Neural progenitor cell (in vitro differentiated cells): ENCODE data around the gene PTPRT. TPM values are rescaled to one million over a fixed set of nuclear protein-coding genes. Genes with fewer than 3 reads are reported as not detected.
A peak's percentile ranks its signal among the peaks of the same experiment; 100 is the strongest.

ENCODE experiments used
- DNase-seq: peaks from one replicate; pipeline ENCODE4 v3.0.0-alpha.2; 2016; ENCODE audit warnings: low spot score
- H2AFZ ChIP-seq: fragments of 200-600 bp; sonication (generic); replicated peaks from 2 replicates; pipeline ENCODE4 v1.6.1; 2016; ENCODE audit warnings: antibody characterized with exemption
- H3F3A ChIP-seq: fragments of 200-600 bp; sonication (generic); 2 replicates; pipeline ENCODE4 v1.6.1; 2016; ENCODE audit warnings: antibody characterized with exemption, low read depth
- H3K27ac ChIP-seq: fragments of 200-600 bp; sonication (generic); 2 replicates; pipeline ENCODE4 v1.5.1; 2016; ENCODE audit warnings: mild to moderate bottlenecking
- H3K27me3 ChIP-seq: fragments of 200-600 bp; sonication (generic); 2 replicates; pipeline ENCODE4 v1.6.1; 2016; ENCODE audit warnings: mild to moderate bottlenecking, moderate library complexity
- H3K36me3 ChIP-seq: fragments of 200-600 bp; sonication (generic); 2 replicates; pipeline ENCODE4 v1.5.1; 2016
- H3K4me1 ChIP-seq: fragments of 200-600 bp; sonication (generic); 2 replicates; pipeline ENCODE4 v1.6.1; 2016; ENCODE audit warnings: mixed run types
- H3K4me2 ChIP-seq: fragments of 200-600 bp; sonication (generic); 2 replicates; pipeline ENCODE4 v1.6.1; 2016
- H3K4me3 ChIP-seq: fragments of 200-600 bp; sonication (generic); 2 replicates; pipeline ENCODE4 v1.5.1; 2016
- H3K79me2 ChIP-seq: fragments of 200-600 bp; sonication (generic); 2 replicates; pipeline ENCODE4 v1.6.1; 2016; ENCODE audit warnings: low read depth
- H3K9ac ChIP-seq: fragments of 200-600 bp; sonication (generic); 2 replicates; pipeline ENCODE4 v1.6.1; 2016
- H3K9me3 ChIP-seq: fragments of 200-600 bp; sonication (generic); 2 replicates; pipeline ENCODE4 v1.5.1; 2016; ENCODE audit warnings: low read depth
- H4K20me1 ChIP-seq: fragments of 200-600 bp; sonication (generic); 2 replicates; pipeline ENCODE4 v1.6.1; 2016; ENCODE audit warnings: low read depth
- H3K27ac Mint-ChIP-seq: 3 replicates; pipeline ENCODE4 v1.8.0; 2021; ENCODE audit warnings: mixed read lengths
- H3K27me3 Mint-ChIP-seq: 2 replicates; pipeline ENCODE4 v1.8.0; 2022; ENCODE audit warnings: low read depth, mild to moderate bottlenecking, inconsistent platforms, moderate library complexity, mixed read lengths; ENCODE audit not compliant: insufficient read depth
- H3K36me3 Mint-ChIP-seq: 3 replicates; pipeline ENCODE4 v1.8.0; 2021; ENCODE audit warnings: mixed read lengths
- H3K4me1 Mint-ChIP-seq: 3 replicates; pipeline ENCODE4 v1.8.0; 2021; ENCODE audit warnings: mixed read lengths
- H3K4me3 Mint-ChIP-seq: 3 replicates; pipeline ENCODE4 v1.8.0; 2021; ENCODE audit warnings: mild to moderate bottlenecking, moderate library complexity, mixed read lengths
- H3K9me3 Mint-ChIP-seq: 3 replicates; pipeline ENCODE4 v1.8.0; 2020; ENCODE audit warnings: mixed read lengths
- CTCF ChIP-seq: fragments of 200-600 bp; sonication (generic); IDR thresholded peaks from 2 replicates; pipeline ENCODE4 v1.5.1; 2017; ENCODE audit warnings: antibody characterized with exemption, mild to moderate bottlenecking
- EZH2 ChIP-seq: fragments of 200-600 bp; sonication (generic); IDR thresholded peaks from 2 replicates; pipeline ENCODE4 v1.6.1; 2017; ENCODE audit warnings: antibody characterized with exemption, mild to moderate bottlenecking, moderate library complexity
- EZH2phosphoT487 ChIP-seq: fragments of 200-600 bp; sonication (generic); IDR thresholded peaks from 2 replicates; pipeline ENCODE4 v1.6.1; 2017; ENCODE audit warnings: antibody characterized with exemption
- total RNA-seq: library from RNA; depleted of rRNA; stranded (reverse); fragments of >200 nt; gene quantifications from 2 replicates; pipeline ENCODE4 v1.2.3, GENCODE V29; 2015; ENCODE audit warnings: low replicate concordance

Gene PTPRT
- total RNA-seq, 1 donor from 2014 or later, result 1.1 TPM

GRCh38 chr20:42492290-42492689, 697.4 kb downstream of the PTPRT start:
- no peaks in the 10 kb centered on the region for H3F3A ChIP-seq
- no peak overlapping the region for H2AFZ ChIP-seq
- H3K4me2 ChIP-seq, result no peak overlapping the region
- TF ChIP-seq CTCF (no peak), EZH2 (no peak), EZH2phosphoT487 (no peak)
- Mint-ChIP-seq H3K36me3 (no peaks in the 10 kb centered on the region), H3K27me3 (peaks cover 2% of the 10 kb centered on the region), H3K27ac (no peak overlapping the region), H3K4me1 (no peaks in the 10 kb centered on the region), H3K4me3 (no peak overlapping the region), H3K9me3 (no peaks in the 10 kb centered on the region)
- H4K20me1 ChIP-seq, result no peaks in the 10 kb centered on the region
- no peak overlapping the region for H3K4me3 ChIP-seq
- no peak overlapping the region for H3K9ac ChIP-seq
- no peaks in the 10 kb centered on the region for H3K79me2 ChIP-seq
- no peak overlapping the region for H3K27ac ChIP-seq
- H3K9me3 ChIP-seq, result no peaks in the 10 kb centered on the region
- no peaks in the 10 kb centered on the region for H3K36me3 ChIP-seq
- H3K4me1 ChIP-seq, result no peaks in the 10 kb centered on the region
- no peaks in the 10 kb centered on the region for H3K27me3 ChIP-seq
- DNase-seq, result no peak

GRCh38 chr20:42485556-42485955, 704.1 kb downstream of the PTPRT start:
- Histone ChIP-seq H3K9me3 (no peaks in the 10 kb centered on the region), H4K20me1 (no peaks in the 10 kb centered on the region), H3K4me1 (peaks cover 12% of the 10 kb centered on the region), H3K9ac (no peak overlapping the region), H3K4me2 (peak overlapping the region; percentile 18), H3K4me3 (no peak overlapping the region), H3F3A (no peaks in the 10 kb centered on the region), H2AFZ (no peak overlapping the region), H3K27ac (no peak overlapping the region), H3K36me3 (no peaks in the 10 kb centered on the region), H3K79me2 (no peaks in the 10 kb centered on the region), H3K27me3 (no peaks in the 10 kb centered on the region)
- H3K9me3 Mint-ChIP-seq, result no peaks in the 10 kb centered on the region
- TF ChIP-seq CTCF (no peak), EZH2phosphoT487 (no peak), EZH2 (no peak)
- H3K27me3 Mint-ChIP-seq, result peaks cover 2% of the 10 kb centered on the region
- H3K4me1 Mint-ChIP-seq, result peaks cover 17% of the 10 kb centered on the region
- DNase-seq, result no peak
- H3K4me3 Mint-ChIP-seq, result no peak overlapping the region
- H3K27ac Mint-ChIP-seq, result no peak overlapping the region
- H3K36me3 Mint-ChIP-seq, result no peaks in the 10 kb centered on the region

GRCh38 chr20:42484790-42485375, 704.8 kb downstream of the PTPRT start:
- H3K9me3 Mint-ChIP-seq, result no peaks in the 10 kb centered on the region
- peak overlapping the region; percentile 6 for H3K27ac Mint-ChIP-seq

More at GRCh38 chr20:42484790-42485375, 704.8 kb downstream of the PTPRT start:
- Histone ChIP-seq H3K4me2 (peak overlapping the region; percentile 18), H3K9me3 (no peaks in the 10 kb centered on the region), H3F3A (no peaks in the 10 kb centered on the region), H3K4me3 (no peak overlapping the region), H3K27ac (no peak overlapping the region), H3K4me1 (peaks cover 12% of the 10 kb centered on the region), H2AFZ (no peak overlapping the region), H3K27me3 (no peaks in the 10 kb centered on the region), H3K9ac (no peak overlapping the region), H4K20me1 (no peaks in the 10 kb centered on the region), H3K36me3 (no peaks in the 10 kb centered on the region), H3K79me2 (no peaks in the 10 kb centered on the region)
- Mint-ChIP-seq H3K27me3 (peaks cover 2% of the 10 kb centered on the region), H3K4me3 (no peak overlapping the region), H3K36me3 (no peaks in the 10 kb centered on the region), H3K4me1 (peaks cover 17% of the 10 kb centered on the region)
- TF ChIP-seq EZH2phosphoT487 (no peak), CTCF (no peak), EZH2 (no peak)
- DNase-seq, result no peak
